Measurements from ENCODE around the gene ZBTB21.

- TF ChIP-seq CTCF (IDR thresholded peaks at IDR 0.05) = no peak
- TF ChIP-seq POLR2A (IDR thresholded peaks at IDR 0.05) = no peak
These were observed 67.7 kb downstream of the ZBTB21 start for GRCh38 chr21:41942457-41942856.
